Measurements from ENCODE around the gene PRKAA1.
"Not testable (repeated sequence)": the region's sequence is repeated elsewhere in the genome, so short reads cannot be mapped to it uniquely, and the experiment has no call there.

The PRKAA1 gene

GRCh38 chr5:40825461-40826043 lies 27.4 kb upstream of the PRKAA1 start:
- DNase-seq (ENCODE audit: low spot score) = not testable (repeated sequence)

GRCh38 chr5:40823459-40823858 lies 25.3 kb upstream of the PRKAA1 start:
- no peak for DNase-seq (ENCODE audit: low spot score)

- no peak for DNase-seq (ENCODE audit: low spot score)
Observed at GRCh38 chr5:40813698-40814281, 15.6 kb upstream of the PRKAA1 start.

DNA sequence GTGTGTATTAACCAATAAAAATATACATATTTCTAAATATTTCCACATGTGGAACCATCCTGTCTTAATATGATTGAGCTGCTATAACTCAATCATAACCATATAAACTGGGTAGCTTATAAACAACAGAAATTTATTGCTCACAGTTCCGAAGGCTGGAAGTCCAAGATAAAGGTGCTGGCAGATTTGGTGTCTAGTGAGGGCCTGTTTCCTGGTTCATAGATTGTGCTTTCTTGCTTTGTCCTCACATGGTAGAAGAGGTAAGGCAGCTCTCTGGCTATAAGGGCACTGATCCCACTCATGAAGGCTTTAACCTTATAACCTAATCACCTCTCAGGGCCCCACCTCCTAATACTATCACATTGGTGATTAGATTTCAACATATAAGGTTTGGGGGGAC lies 14.0 kb upstream of the PRKAA1 start:
- no peak for DNase-seq (ENCODE audit: low spot score)

DNA sequence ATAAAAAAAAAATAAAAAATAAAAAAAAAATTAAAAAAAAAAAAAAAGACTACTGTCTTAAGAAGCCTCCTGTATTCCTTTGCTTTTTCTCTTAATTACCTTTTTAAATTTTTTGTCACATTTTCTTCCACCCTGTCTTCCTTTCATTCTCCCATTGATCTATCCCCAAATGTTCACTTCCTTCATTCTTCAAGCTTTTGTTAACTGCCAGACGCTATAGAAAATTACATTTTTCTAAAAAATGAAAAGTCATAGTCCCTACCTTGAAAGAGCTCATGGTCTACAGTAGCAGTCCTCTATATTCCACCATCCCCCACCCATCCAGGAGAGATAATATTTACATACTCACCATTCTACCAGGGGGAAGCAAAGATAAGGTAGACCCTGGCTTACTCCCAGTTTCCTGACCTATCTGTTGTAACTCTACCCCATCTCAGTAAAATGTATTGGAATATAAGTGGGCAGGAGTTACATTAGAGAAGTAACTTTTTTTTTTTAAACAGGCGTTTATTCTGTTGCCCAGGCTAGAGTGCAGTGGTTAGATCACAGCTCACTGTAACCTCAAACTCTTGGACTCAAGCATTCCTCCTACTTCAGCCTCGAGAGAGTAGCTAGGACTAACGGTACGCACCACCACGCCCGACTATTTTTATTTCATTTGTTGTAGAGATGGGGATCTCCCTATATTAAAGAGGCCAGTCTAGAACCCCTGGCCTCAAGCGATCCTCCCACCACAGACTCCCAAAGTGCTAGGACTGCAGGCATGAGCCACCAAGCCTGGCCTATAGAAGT lies 3.8 kb upstream of the PRKAA1 start:
- no peak for DNase-seq (ENCODE audit: low spot score)

DNA sequence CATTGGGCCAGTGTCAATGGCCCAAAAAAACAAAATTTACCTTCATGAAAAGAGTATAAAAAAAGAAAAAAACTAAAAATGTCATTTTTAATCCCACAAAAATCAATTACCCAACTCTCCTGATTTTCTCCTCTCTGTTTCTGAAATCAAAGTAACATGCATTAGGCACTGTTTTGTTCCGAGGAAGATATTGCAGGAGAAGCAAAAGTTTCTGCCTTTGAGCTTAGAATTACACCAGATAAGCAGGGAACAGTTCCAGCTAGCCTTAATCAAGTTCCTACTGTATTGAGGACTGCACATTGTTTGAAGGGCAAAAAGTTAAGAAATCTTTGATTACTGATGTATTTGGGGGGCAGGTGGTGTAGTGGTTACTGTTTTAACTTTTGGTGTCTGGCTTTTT lies 1.1 kb upstream of the PRKAA1 start:
- no peak for DNase-seq (ENCODE audit: low spot score)

GRCh38 chr5:40798801-40799210 lies 632 bp upstream of the PRKAA1 start:
- DNase-seq (ENCODE audit: low spot score) = no peak

DNA sequence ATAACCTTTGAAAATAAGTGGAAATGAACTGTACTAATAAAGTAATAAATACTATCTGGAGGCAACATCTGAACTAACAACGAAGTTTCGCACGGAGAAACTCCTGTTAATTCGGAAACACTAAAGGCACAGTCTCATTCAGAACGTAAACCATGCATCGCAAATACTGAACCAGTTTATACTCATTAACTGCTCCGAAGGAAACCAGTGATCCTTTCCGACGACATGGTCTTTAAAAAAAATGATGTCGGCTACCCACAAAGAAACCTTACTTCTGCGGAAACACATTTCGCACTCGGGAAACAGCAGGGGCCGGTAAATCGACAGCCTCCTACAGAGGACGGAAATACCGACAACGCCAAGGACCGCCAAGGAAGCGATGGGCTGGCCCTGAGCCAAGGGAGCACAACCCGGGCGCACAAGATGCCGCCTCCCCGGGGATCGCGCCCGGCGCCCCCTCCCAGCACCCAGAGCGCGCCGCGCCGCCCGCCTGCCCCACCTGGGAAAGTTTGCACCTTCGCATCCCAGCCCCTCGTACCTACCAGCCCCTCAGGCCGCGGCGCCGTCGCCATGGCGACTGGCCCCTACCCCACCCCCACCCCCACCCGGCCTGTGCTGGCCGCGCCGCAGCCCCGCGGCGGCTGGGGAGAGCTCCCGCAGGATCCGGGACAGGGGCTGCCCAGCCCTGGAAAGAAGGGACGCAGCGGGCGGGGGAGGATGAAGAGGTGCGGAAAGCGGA lies 732 bp downstream of the PRKAA1 start:
- peak; percentile 60 for DNase-seq (ENCODE audit: low spot score)

DNA sequence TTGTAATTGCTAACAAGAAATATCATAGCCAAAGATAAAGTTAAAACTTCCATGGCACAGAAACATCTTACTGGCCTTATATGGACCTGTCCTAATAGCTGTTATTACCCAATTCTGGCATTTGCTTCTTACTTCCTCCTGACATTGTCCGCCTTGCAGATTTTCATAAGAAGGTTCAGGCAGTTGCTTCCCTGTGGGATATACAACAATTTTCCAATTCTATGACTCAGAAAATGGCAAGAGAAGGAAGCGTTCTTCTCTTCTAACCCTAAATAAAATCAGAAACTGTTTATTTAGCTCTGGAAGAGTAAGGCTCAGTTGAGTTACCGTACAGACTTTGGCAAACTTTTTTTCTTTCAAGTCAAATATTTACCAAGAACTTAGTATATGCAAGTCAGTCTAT lies 1.7 kb downstream of the PRKAA1 start:
- DNase-seq (ENCODE audit: low spot score) = no peak

DNA sequence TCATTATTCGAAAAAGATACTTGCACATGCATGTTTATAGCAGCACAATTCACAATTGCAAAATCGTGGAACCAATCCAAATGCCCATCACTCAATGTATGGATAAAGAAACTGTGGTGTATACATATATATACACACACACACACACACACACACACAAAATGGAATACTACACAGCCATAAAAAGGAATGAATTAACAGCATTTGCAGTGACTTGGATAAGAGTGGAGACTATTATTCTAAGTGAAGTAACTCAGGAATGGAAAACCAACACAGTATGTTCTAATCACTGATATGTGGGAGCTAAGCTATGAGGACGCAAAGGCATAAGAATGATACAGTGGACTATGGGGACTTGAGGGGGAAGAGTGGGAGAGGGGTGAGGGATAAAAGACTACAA lies 3.3 kb downstream of the PRKAA1 start:
- not testable (repeated sequence) for DNase-seq (ENCODE audit: low spot score)

GRCh38 chr5:40794340-40794739 lies 3.8 kb downstream of the PRKAA1 start:
- not testable (repeated sequence) for DNase-seq (ENCODE audit: low spot score)

GRCh38 chr5:40792691-40793090 lies 5.5 kb downstream of the PRKAA1 start:
- not testable (repeated sequence) for DNase-seq (ENCODE audit: low spot score)

DNA sequence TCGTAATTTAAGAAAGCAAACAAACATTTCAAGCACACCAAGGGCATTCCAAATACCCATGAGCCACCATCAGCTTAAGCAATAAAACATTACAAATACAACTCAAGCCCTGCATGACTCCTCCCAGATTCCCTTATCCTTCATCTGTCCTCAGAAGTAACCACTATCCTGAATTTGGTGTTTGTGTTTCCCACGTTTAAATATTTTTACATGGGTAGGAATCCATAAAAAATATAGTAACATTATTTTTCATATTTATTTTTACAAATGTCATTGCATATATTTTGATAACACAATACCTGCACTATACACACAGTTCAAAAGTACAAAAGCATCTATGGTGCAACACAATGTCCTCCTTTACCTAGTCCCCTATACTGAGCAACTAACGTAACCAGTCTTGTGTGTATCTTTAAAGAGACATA lies 6.4 kb downstream of the PRKAA1 start:
- DNase-seq (ENCODE audit: low spot score) = no peak

- DNase-seq (ENCODE audit: low spot score) = no peak
Observed at GRCh38 chr5:40790947-40791593, 7.1 kb downstream of the PRKAA1 start.

- DNase-seq (ENCODE audit: low spot score) = not testable (repeated sequence)
Observed at GRCh38 chr5:40788941-40789340, 9.2 kb downstream of the PRKAA1 start.

DNA sequence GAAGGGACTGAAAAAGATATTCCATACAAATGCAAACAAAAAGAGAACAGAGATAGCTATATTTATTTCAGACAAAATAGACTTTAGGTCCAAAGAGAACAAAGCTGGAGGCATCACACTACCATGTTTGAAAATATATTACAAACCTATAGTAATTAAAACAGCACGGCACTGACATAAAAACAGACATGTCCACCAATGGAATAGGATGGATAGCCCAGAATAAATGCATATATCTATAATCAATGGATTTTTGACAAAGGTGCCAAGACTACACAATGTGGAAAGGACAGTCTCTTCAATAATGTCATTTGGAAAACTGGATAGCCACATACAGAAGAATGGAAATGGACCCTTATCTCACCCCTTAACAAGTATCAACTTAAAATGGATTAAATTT lies 10.2 kb downstream of the PRKAA1 start:
- no peak for DNase-seq (ENCODE audit: low spot score)

GRCh38 chr5:40786664-40787063 lies 11.5 kb downstream of the PRKAA1 start:
- DNase-seq (ENCODE audit: low spot score) = not testable (repeated sequence)

GRCh38 chr5:40784916-40785315 lies 13.3 kb downstream of the PRKAA1 start:
- DNase-seq (ENCODE audit: low spot score) = no peak

- DNase-seq (ENCODE audit: low spot score) = no peak
Observed at GRCh38 chr5:40784027-40784653, 14.0 kb downstream of the PRKAA1 start.

DNA sequence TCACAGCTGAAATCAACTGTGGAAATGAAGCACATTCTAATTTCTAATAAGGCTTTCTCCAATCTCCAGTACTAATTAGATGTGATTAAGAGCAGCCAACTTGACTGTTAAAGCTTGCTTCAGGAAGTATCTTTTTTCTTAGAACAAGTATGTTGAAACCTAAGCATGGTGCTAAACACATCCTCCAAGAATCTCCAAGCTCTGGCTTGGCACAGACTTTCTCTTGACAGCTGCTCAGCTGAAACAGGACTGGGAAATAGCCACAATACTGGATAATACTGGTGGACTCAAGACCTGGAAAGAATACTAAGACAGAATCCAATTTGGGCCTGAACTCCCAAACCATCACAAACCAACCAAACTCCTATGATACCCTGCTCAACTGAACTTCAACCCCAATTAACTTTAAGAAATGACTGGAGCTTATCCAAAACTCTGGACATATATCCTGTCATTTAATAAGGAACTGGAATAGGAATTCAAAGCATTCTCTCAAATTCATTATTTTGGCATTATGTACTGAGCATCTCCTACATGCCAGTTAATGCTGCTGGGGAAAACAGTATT lies 16.2 kb downstream of the PRKAA1 start:
- DNase-seq (ENCODE audit: low spot score) = no peak

DNA sequence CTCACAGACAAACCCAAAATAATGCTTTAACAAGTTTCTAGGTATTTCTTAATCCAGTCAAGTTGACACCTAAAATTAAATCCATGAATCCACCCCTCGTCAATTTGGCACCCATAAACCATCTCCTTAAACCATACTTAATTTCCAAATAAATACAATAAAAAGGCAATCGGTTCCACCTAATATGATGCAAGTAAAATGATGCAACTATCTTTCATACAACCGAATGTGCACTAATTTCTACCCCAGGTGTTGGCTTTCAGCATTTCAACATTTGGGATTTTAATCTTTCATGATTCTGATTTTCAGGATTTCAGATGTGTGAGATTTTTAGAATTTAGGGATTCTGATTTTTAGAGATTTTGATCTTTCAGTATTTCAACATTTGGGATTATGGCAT lies 17.3 kb downstream of the PRKAA1 start:
- no peak for DNase-seq (ENCODE audit: low spot score)

All from globus pallidus (tissue), 1 donor.